Measurements from ENCODE around the gene CPSF4L.

CPSF4L gene

DNA sequence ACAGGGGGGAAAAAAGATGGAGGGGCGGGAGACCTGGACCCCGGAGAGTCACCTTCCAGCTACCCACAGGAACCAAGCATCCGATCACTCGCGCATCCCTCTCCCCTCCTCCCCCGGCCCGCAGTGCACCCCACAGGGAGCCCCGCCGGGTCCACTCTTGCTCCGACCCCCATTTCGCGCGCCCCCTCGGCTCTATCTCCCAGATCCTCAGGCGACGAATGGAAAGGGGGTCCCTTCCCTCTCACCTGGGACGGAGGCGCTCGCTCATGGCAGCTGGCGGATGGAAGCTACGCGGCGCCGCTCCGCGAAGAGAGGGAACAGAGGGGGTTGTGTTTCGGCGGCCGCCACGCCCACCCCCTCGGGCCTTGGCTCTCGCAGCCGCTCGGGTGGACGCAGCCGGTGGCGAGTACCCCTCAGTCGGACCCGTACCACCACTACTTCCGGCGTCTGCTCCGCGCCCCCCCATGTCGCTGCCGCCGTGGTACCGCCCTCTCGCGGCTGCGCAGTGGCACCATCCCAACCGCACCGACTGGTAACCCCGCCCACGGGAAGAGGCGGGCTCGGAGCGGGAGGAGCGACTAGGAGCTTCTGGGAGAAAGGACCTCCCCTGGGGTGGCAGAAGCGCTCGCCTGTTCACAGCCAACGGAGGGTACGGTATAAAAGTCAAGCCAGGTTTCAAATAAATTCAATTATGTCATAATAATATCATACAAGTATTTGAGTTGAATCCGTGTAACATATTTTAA is 29.7 kb downstream of the CPSF4L start:
- H3K27ac ChIP-seq: peak overlapping the region; percentile 86 to 92
- H3K4me3 ChIP-seq: peak overlapping the region; percentile 94
- TF ChIP-seq, protein P1, sequence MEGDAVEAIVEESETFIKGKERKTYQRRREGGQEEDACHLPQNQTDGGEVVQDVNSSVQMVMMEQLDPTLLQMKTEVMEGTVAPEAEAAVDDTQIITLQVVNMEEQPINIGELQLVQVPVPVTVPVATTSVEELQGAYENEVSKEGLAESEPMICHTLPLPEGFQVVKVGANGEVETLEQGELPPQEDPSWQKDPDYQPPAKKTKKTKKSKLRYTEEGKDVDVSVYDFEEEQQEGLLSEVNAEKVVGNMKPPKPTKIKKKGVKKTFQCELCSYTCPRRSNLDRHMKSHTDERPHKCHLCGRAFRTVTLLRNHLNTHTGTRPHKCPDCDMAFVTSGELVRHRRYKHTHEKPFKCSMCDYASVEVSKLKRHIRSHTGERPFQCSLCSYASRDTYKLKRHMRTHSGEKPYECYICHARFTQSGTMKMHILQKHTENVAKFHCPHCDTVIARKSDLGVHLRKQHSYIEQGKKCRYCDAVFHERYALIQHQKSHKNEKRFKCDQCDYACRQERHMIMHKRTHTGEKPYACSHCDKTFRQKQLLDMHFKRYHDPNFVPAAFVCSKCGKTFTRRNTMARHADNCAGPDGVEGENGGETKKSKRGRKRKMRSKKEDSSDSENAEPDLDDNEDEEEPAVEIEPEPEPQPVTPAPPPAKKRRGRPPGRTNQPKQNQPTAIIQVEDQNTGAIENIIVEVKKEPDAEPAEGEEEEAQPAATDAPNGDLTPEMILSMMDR (IDR thresholded peaks at IDR 0.05): peak; percentile 14
- peak; percentile 96 for DNase-seq (ENCODE audit: low spot score)

DNA sequence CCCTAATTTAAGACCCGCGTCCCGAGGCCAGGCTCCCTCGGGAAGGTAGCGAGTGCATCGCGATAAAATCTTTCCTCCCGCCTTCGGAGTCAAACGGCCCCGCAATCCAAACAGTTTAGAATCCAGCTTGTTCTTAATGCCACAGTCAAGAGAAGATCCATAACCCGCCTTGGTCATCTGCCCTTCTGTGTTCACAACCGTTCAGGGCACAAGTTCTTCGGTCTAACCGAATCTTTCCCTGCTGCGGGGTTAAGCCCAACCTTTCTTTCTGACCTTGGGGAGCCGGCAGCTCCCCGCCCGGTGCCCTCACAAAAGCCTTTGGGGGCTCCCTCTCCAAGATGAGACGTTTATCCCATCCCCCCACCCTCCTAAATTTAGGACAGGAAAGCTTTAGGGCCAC is 30.3 kb downstream of the CPSF4L start:
- no peak for DNase-seq (ENCODE audit: low spot score)
- TF ChIP-seq, protein P1 (IDR thresholded peaks at IDR 0.05): no peak

DNA sequence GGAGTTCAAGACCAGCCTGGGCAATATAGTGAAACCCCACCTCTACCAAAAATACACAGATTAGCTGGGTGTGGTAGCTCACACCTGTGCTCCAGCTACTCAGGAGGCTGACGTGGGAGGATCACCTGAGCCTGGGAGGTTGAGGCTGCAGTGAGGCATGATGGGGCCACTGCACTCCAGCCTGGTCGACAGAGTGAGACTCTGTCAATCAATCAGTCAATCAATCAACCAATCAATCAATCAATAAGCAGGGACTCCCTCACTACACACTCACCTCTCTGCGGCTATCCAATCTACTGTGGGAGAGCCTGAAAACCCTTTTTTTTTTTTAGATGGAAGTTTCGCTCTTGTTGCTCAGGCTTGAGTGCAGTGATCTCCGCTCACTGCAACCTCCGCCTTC is 31.6 kb downstream of the CPSF4L start:
- Histone ChIP-seq H3K4me3 (no peak overlapping the region), H3K27ac (no peak overlapping the region)
- TF ChIP-seq, protein P1 (IDR thresholded peaks at IDR 0.05): no peak
- DNase-seq (ENCODE audit: low spot score): no peak

More for the DNA sequence above, 30.3 kb downstream of the CPSF4L start:
- H3K27ac ChIP-seq: peak overlapping the region; percentile 86 to 92
- H3K4me3 ChIP-seq: peak overlapping the region; percentile 94

DNA sequence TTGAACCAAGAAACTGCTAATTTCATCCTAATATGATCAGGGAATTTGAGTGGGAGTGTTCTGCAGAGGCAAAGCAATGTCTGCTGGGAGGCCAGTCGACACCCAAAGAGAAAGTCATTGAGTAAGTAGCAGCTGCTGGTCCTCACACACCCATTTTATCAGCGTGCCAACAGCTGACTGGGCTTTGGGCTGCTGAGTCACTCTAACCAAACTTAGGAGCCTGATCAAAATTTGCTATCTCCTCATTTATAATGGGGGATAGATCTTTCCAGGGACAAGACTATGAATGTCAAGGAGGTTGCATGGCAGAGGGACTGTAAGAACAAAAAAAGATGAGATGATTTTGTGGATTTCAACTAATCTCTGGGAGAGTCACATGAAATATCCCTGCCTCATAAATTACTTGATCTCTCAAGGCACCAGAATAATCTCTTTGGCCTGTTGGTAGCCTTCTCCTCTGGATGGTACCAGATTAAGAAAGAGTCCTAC is 32.9 kb downstream of the CPSF4L start:
- TF ChIP-seq, protein P1 (IDR thresholded peaks at IDR 0.05): no peak
- DNase-seq (ENCODE audit: low spot score): no peak
- H3K4me3 ChIP-seq: no peak overlapping the region
- H3K27ac ChIP-seq: peak overlapping the region; percentile 46 to 69

DNA sequence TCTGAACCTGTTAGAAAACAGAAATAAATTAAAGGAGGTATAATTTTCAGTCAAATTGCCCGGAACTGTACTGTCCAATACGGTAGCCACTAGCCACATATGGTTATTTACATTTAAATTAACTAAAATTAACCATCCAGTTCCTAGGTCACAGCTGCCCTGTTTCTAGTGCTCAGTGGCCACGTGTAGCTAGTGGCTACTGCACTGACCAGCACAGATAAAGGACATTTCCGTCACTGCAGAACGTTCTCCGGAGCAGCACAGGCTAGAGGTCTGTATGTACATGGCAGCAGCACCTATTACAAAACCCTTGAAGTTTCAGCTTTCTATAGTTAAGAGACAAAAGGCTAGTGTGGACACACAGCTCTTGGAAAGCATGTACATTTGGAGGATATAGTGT is 33.7 kb downstream of the CPSF4L start:
- no peak for DNase-seq (ENCODE audit: low spot score)
- H3K27ac ChIP-seq: no peak overlapping the region
- H3K4me3 ChIP-seq: no peak overlapping the region
- TF ChIP-seq, protein P1 (IDR thresholded peaks at IDR 0.05): no peak

DNA sequence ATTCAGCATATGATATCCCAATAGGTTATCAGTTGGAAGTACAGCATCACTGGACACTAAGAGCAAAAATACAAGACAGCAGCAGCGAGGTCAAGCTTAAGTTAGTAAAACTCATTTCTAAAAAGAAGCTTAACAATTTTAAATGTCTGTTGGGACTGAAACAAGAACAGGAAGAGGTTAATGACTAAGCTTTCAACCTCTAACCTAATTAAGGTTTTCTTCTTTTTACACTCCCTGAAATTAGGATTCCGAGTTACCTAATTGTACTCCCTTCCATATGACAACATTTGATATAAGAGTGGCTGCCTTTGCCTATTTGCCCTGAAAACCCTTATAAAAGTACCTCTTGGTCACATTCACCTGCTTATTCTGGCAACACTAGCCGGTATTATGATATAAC is 34.3 kb downstream of the CPSF4L start:
- Histone ChIP-seq H3K27ac (no peak overlapping the region), H3K4me3 (no peak overlapping the region)
- TF ChIP-seq, protein P1 (IDR thresholded peaks at IDR 0.05): no peak
- no peak for DNase-seq (ENCODE audit: low spot score)

DNA sequence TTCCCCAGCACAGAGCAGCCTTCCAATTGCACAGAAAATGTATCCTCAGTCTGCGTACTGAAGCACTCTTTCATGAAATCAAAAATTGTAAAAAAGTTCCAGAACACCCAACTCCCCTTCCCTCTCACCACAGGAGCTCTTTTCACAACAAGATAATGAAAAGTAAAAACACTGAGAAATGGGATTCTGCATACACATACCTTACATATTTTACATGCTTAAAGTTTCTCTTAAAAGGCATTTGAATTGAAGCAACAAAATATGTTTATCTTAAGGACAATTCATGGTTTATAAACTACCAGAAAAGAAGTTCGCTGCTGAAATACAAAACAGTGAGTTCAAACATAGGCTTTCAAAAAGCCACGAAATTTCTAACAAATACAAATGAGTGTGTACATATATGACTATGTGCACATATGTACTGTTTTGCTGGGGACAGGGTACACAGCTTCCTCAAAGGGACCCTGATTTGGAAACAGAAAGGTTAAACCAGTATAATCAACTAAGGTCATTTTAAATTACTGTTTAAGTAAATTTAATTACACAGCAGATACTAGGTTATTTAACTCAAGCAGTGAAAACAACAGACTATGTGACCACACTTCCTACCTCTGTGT is 35.0 kb downstream of the CPSF4L start:
- Histone ChIP-seq H3K4me3 (no peak overlapping the region), H3K27ac (no peak overlapping the region)
- TF ChIP-seq, protein P1 (IDR thresholded peaks at IDR 0.05): no peak
- no peak for DNase-seq (ENCODE audit: low spot score)

Measured in coronary artery (tissue), 2 donors.